Prostate gland (tissue), 2 donors: Measurements from ENCODE around the gene MOB3A. TPM values are rescaled to one million over a fixed set of nuclear protein-coding genes. Genes with fewer than 3 reads are reported as not detected.

Experiments
- DNase-seq: peaks from one replicate; pipeline ENCODE4 v3.0.0-alpha.2; 2019; ENCODE audit warnings: low spot score
- H3K27ac ChIP-seq, 2 donors: fragments of 200-600 bp; sonication (generic); 2 replicates each; pipeline ENCODE4 v1.5.1; 2017 to 2019
- H3K27me3 ChIP-seq: fragments of 200-600 bp; sonication (generic); replicated peaks from 2 replicates; pipeline ENCODE4 v1.5.1; 2019; ENCODE audit not compliant: insufficient read depth
- H3K36me3 ChIP-seq, 2 donors: fragments of 200-600 bp; sonication (generic); 1 replicate in 1 of 2; 2 replicates in 1 of 2; pipeline versions ENCODE4 v1.5.1 to v1.8.1; 2017 to 2019
- H3K4me1 ChIP-seq: fragments of 200-600 bp; sonication (generic); replicated peaks from 2 replicates; pipeline ENCODE4 v1.5.1; 2019
- H3K4me3 ChIP-seq, 2 donors: fragments of 200-600 bp; sonication (generic); 2 replicates each; pipeline ENCODE4 v1.5.1; 2017 to 2019
- H3K9me3 ChIP-seq: fragments of 200-600 bp; sonication (generic); 2 replicates; pipeline ENCODE4 v1.5.1; 2017
- POLR2A ChIP-seq: fragments of 450-650 bp; IDR thresholded peaks from one replicate; pipeline ENCODE4 v1.6.1; 2016; ENCODE audit warnings: antibody characterized with exemption, mild to moderate bottlenecking
- POLR2AphosphoS5 ChIP-seq: sonication (generic); formaldehyde crosslinking; IDR thresholded peaks from one replicate; pipeline ENCODE4 v1.6.1; 2017; ENCODE audit warnings: antibody characterized with exemption
- WGBS: methylation state at CpG from one replicate; pipeline ENCODE4 v1.1.5; 2018; 5-methylcytosine and 5-hydroxymethylcytosine counted together
- intact Hi-C: fragments of 100-400 bp; cut with DNase I; formaldehyde crosslinking; loops from one replicate; pipeline ENCODE4 v1.14.2; 2022
- total RNA-seq, 2 donors: library from RNA; depleted of rRNA; stranded (reverse); fragments of >200 nt; gene quantifications; one replicate each; pipeline ENCODE4 v1.1.0, GENCODE V29; 2016
- TF ChIP-seq, protein P1 (sequence below), 4 experiments: fragments of 200-600 bp in 2 of 4; fragments of 450-650 bp in 2 of 4; sonication (generic) in 2 of 4; IDR thresholded peaks; 1 replicate in 3 of 4; 2 replicates in 1 of 4; pipeline ENCODE4 v1.5.1; 2016 to 2019; ENCODE audit warnings: antibody characterized with exemption in 4 of 4, mild to moderate bottlenecking in 2 of 4, moderate library complexity in 2 of 4

The MOB3A gene
- total RNA-seq, 2 donors from 2014 or later = 40.1 to 43.5 TPM

DNA sequence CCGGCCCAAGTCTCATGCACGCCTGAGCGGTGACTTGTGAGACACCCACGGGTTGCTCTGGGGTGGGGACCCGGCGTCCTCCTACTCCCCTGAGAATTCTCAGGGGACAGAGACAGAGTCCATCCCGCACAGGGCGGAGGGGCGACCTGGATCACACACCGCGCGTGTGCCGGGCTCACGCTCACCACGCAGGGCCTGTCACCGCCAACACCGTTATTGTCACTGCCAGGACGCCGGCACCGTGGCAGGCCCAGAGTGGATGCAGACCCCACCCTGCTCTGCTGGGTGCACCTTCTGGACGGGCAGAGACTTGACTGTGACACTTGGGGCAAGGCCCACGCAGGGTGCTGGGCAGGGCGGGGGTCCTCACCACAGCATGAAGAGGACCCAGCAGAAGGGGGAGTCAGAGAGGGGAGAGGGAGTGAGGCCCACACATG lies 16.2 kb downstream of the MOB3A start:
- peaks cover 0 to 30% of the 10 kb centered on the region in 2 donors for H3K36me3 ChIP-seq
- intact Hi-C loops = no loop called here

DNA sequence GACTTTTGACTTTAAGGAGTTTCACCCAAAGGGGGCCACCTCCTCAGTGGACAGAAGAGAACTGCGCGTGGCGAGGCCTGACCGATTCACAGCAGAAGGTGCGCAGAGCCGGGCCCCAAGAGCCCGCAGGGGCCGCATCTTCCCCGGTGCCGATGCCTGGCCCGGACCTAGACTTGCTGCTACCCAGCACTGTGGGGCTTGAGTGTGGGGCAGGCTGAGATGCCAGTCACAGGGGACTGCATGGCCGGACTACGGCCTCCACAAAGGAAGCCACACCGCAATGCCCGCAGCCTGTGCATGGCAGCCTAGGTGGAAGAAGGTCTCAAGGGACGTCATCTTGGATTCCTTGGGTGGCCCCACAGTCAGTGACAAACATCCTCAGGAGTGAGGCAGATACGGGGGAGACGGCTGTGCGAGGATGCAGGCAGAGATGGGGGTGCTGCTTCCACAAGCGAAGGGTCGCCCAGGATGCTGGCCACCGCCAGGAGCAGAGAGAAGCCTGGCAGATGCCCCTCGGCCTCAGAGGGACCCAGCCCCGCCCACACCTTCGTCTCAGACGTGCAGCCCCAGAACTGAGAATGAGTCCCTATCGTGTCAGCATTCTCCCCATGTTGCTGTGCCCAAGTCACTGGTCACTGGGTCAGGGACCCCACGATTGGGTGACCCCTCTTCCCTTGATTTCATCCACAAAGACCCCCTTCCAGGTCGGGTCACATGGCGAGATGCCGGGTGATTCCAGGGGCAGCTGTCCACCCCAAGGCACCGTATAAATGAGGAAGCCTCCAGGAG lies 16.9 kb downstream of the MOB3A start:
- no peaks in the 10 kb centered on the region for H3K9me3 ChIP-seq
- DNase-seq = no peak
- no peak overlapping the region for H3K4me3 ChIP-seq
- peaks cover 0 to 30% of the 10 kb centered on the region in 2 donors for H3K36me3 ChIP-seq
- intact Hi-C loops = no loop called here
- TF ChIP-seq POLR2A (no peak), POLR2AphosphoS5 (no peak)
- TF ChIP-seq, protein P1, sequence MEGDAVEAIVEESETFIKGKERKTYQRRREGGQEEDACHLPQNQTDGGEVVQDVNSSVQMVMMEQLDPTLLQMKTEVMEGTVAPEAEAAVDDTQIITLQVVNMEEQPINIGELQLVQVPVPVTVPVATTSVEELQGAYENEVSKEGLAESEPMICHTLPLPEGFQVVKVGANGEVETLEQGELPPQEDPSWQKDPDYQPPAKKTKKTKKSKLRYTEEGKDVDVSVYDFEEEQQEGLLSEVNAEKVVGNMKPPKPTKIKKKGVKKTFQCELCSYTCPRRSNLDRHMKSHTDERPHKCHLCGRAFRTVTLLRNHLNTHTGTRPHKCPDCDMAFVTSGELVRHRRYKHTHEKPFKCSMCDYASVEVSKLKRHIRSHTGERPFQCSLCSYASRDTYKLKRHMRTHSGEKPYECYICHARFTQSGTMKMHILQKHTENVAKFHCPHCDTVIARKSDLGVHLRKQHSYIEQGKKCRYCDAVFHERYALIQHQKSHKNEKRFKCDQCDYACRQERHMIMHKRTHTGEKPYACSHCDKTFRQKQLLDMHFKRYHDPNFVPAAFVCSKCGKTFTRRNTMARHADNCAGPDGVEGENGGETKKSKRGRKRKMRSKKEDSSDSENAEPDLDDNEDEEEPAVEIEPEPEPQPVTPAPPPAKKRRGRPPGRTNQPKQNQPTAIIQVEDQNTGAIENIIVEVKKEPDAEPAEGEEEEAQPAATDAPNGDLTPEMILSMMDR (IDR thresholded peaks at IDR 0.05) = no peak
- H3K27ac ChIP-seq = no peak overlapping the region
- 92% methylated on average over 32 of the region's 32 CpGs for WGBS
- H3K4me1 ChIP-seq = peaks cover 4% of the 10 kb centered on the region
- no peaks in the 10 kb centered on the region for H3K27me3 ChIP-seq

More for the DNA sequence above, 16.2 kb downstream of the MOB3A start:
- H3K9me3 ChIP-seq = no peaks in the 10 kb centered on the region
- H3K4me1 ChIP-seq = peaks cover 6% of the 10 kb centered on the region
- DNase-seq = no peak
- WGBS = 85% methylated on average over 22 of the region's 23 CpGs
- no peak overlapping the region for H3K4me3 ChIP-seq
- H3K27ac ChIP-seq = no peak overlapping the region
- TF ChIP-seq, protein P1 (IDR thresholded peaks at IDR 0.05) = no peak
- TF ChIP-seq POLR2AphosphoS5 (no peak), POLR2A (no peak)
- no peaks in the 10 kb centered on the region for H3K27me3 ChIP-seq

DNA sequence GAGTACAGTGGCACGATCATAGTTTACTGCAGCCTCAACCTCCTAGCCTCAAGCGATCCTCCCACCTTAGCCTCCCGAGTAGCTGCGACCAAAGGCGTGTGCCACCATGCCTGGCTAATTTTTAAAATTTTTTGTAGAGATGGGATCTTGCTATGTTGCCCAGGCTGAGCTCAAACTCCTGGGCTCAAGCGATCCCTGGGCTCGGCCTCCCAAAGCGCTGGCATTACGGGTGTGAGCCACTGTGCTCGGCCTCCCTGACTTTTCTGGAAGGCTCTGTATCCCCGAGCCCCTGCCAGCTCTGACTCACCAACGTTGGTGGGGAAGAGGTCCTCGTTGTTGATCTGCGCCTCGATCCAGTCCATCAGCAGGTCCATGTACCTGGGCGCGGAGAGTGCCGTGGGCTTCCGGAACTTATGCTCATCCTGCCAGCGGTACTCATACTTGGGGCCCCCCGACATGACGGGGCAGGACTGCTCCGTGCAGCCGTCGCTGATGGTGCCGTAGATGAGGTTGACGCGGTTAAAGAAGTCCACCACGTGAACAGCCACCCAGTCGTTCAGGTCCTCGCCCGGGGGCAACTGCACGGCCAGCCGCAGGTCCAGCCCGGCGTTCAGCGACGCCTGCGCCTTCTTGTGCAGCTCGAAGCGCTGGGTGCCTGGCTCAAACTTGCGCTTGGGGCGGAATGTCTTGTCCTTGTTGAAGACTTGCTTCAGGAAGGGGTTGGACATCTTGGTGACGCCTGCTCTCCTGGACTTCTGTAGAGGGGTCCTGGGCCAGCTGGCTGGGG lies 18.1 kb downstream of the MOB3A start:
- H3K27me3 ChIP-seq = no peaks in the 10 kb centered on the region
- no peaks in the 10 kb centered on the region for H3K9me3 ChIP-seq
- H3K4me3 ChIP-seq = no peak overlapping the region
- 94% methylated on average over 44 of the region's 44 CpGs for WGBS
- no peak for TF ChIP-seq POLR2AphosphoS5
- TF ChIP-seq, protein P1 (IDR thresholded peaks at IDR 0.05) = no peak
- no peak for TF ChIP-seq POLR2A
- DNase-seq = no peak
- H3K36me3 ChIP-seq = peaks cover under 1 to 30% of the 10 kb centered on the region in 2 donors
- H3K4me1 ChIP-seq = no peaks in the 10 kb centered on the region
- H3K27ac ChIP-seq = no peak overlapping the region
- intact Hi-C loops = no loop called here

DNA sequence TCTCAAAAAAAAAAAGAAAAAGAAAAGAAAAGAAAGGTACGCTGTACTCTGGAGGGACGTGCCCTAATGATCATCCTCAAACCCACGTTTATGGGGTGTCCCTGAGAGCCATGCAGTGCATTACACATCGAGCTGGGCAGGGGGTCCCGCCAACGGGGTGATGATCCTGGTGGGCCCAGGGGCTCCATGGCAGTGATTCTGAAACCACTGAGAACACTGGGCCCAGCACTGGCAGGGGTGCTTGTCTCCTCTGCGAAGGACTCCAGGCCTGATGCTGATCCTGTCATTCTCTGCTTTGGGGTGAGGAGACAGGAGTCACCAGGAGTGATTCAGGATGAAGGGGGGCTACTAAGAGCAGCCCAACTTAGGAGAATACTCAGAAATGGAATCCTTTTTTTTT lies 18.7 kb downstream of the MOB3A start:
- WGBS = 96% methylated on average over 7 of the region's 7 CpGs
- DNase-seq = no peak
- Histone ChIP-seq H3K27me3 (no peaks in the 10 kb centered on the region), H3K36me3 (peaks cover 4 to 30% of the 10 kb centered on the region in 2 donors), H3K4me1 (no peaks in the 10 kb centered on the region), H3K4me3 (no peak overlapping the region), H3K9me3 (no peaks in the 10 kb centered on the region), H3K27ac (no peak overlapping the region)
- intact Hi-C loops = no loop called here
- TF ChIP-seq POLR2AphosphoS5 (no peak), POLR2A (no peak)
- TF ChIP-seq, protein P1 (IDR thresholded peaks at IDR 0.05) = no peak
